K562 (cell line): Measurements from ENCODE around the gene GLRX2. TPM values are rescaled to one million over a fixed set of nuclear protein-coding genes. Genes with fewer than 3 reads are reported as not detected.

Experiments
- ARID4B ChIP-seq: sonication (generic); formaldehyde crosslinking; IDR thresholded peaks from 2 replicates; pipeline ENCODE4 v1.8.0; 2022; ENCODE audit warnings: mild to moderate bottlenecking, missing genetic modification reagents
- DDX20 ChIP-seq: fragments of 450-650 bp; IDR thresholded peaks from 2 replicates; pipeline ENCODE4 v1.6.1; 2016; ENCODE audit warnings: missing genetic modification characterization, low read depth, mild to moderate bottlenecking, missing compliant biosample characterization, moderate library complexity
- NCOA6 ChIP-seq: fragments of 450-650 bp; IDR thresholded peaks from 2 replicates; pipeline ENCODE4 v1.6.1; 2017; ENCODE audit warnings: mild to moderate bottlenecking
- NRF1 ChIP-seq, 2 experiments: fragments of 450-650 bp; IDR thresholded peaks in 1 of 2; conservative IDR thresholded peaks in 1 of 2; 2 replicates each; pipeline ENCODE4 v1.6.1; 2014; ENCODE audit warnings: mild to moderate bottlenecking in 2 of 2
- PHF21A ChIP-seq: fragments of 450-650 bp; IDR thresholded peaks from 2 replicates; pipeline ENCODE4 v1.6.1; 2017; ENCODE audit warnings: low read depth, borderline replicate concordance
- RUNX1 ChIP-seq: sonication (generic); IDR thresholded peaks from 2 replicates; pipeline ENCODE4 v1.6.1; 2016; ENCODE audit warnings: antibody characterized with exemption, low read depth
- ZC3H8 ChIP-seq: fragments of 450-650 bp; IDR thresholded peaks from 2 replicates; pipeline ENCODE4 v1.6.1; 2017
- ZNF134 ChIP-seq: fragments of 250-450 bp; sonication (Bioruptor Pico); conservative IDR thresholded peaks from 2 replicates; pipeline ENCODE4 v1.4.0; 2020
- ZNF431 ChIP-seq: sonication (generic); formaldehyde crosslinking; IDR thresholded peaks from 2 replicates; pipeline ENCODE4 v1.8.0; 2022; ENCODE audit warnings: mild to moderate bottlenecking, missing genetic modification reagents
- ZNF583 ChIP-seq: fragments of 250-450 bp; sonication (Bioruptor Pico); IDR thresholded peaks from 2 replicates; pipeline ENCODE4 v1.4.0; 2020
- ZNF609 ChIP-seq: sonication (generic); formaldehyde crosslinking; IDR thresholded peaks from 2 replicates; pipeline ENCODE4 v1.8.1; 2023; ENCODE audit warnings: missing genetic modification reagents, mild to moderate bottlenecking, borderline replicate concordance
- ZNF76 ChIP-seq: fragments of 250-450 bp; sonication (Bioruptor Pico); IDR thresholded peaks from 2 replicates; pipeline ENCODE4 v1.4.0; 2020; ENCODE audit warnings: mild to moderate bottlenecking, moderate library complexity, borderline replicate concordance
- polyA plus RNA-seq, 8 experiments: library from polyadenylated mRNA; depleted of rRNA in 4 of 8; stranded (reverse) in 5 of 8; unstranded in 3 of 8; fragments of >200 nt; fragmentation: Nextera tagmentation in 2 of 8; fragmentation: Illumina TruSeq in 1 of 8; extraction: Ambion mirVana in 2 of 8; extraction: Trizol in 1 of 8; gene quantifications; 2 replicates each; pipeline versions ENCODE4 v1.2.1 to v1.2.3, GENCODE V29; 2011 to 2014; ENCODE audit warnings: inconsistent platforms in 1 of 8, missing spikeins in 1 of 8
- total RNA-seq, 7 experiments: library from RNA; depleted of rRNA in 6 of 7; stranded (reverse); fragments of >200 nt in 6 of 7; fragmentation: Illumina TruSeq in 2 of 7; extraction: Trizol in 2 of 7; gene quantifications; 2 replicates each; pipeline versions ENCODE4 v1.2.1 to v1.2.3, GENCODE V29; 2011 to 2021; ENCODE audit warnings: low replicate concordance in 1 of 7
- TF ChIP-seq, protein P1 (sequence below): sonication (generic); formaldehyde crosslinking; IDR thresholded peaks from 2 replicates; pipeline ENCODE4 v1.8.0; 2023; ENCODE audit warnings: mild to moderate bottlenecking, missing genetic modification reagents
- TF ChIP-seq, protein P2 (sequence below): fragments of 250-450 bp; sonication (Bioruptor Pico); IDR thresholded peaks from 2 replicates; pipeline ENCODE4 v1.8.0; 2022; ENCODE audit warnings: moderate library complexity, mild to moderate bottlenecking, inconsistent platforms

Gene GLRX2
- total and polyA plus RNA-seq, 9 of the 15 experiments (the other 6 are each of a cell fraction or from before 2014, with no cell fraction given), result 13.3 to 82.6 (median 55.1) TPM

DNA sequence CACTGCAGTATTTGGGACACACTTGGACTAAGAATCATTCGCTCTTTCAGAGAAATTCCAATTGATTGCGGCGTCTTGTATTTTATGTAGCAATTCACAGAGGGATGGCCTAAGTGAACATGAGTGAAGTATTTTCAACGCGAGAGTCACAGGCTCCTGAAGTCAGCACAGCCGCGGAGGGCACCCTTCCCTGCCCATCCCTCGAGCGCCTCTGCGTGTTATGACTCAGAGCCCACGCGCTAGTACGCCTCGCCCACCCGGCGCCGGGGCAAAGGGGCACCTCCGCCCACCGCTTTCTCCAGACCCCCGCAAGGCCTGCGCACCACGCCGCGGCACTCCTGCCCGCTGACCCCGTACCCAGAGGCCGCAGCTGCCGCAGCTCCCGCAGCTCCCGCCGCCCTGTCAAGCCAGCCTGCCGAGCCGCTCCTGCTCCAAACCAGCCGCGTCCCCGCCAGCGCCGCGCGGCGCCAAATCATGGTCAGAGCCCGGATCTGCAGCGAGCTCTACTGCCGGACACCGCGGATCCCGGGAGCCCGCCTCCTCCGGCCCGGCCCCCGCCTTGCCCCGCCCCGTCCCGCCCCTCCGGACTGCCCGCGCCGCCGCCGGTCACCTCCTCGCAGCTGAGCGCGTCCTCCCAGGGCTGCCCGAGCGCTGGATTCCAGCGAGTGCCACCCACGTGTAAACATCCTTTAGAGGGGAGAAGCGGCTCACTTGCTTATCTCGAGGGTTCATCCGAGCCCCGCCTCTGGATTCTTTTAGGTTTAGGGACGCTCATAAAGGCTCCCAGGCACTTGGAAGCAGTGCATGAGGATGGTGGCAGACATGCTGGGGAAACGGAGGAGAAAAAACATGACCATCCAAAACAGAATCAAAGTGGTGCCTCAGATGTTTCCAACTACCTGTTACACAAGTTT lies at the start of gene GLRX2 (continued):
- TF ChIP-seq ZNF609 (CRISPR knock-in tag), result peak; percentile 64; the same call in 1 of the 2 replicates
- TF ChIP-seq NCOA6, result no peak
- TF ChIP-seq, protein P1, sequence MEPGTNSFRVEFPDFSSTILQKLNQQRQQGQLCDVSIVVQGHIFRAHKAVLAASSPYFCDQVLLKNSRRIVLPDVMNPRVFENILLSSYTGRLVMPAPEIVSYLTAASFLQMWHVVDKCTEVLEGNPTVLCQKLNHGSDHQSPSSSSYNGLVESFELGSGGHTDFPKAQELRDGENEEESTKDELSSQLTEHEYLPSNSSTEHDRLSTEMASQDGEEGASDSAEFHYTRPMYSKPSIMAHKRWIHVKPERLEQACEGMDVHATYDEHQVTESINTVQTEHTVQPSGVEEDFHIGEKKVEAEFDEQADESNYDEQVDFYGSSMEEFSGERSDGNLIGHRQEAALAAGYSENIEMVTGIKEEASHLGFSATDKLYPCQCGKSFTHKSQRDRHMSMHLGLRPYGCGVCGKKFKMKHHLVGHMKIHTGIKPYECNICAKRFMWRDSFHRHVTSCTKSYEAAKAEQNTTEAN (CRISPR knock-in tag), result peak; percentile 70; the same call in 1 of the 2 replicates
- no peak for TF ChIP-seq ZC3H8
- TF ChIP-seq ARID4B, result peak; percentile 89
- TF ChIP-seq ZNF583 (CRISPR knock-in tag), result 0 out of 2 replicates have a peak, but pooled peaks have one; percentile 39
- TF ChIP-seq, protein P2, sequence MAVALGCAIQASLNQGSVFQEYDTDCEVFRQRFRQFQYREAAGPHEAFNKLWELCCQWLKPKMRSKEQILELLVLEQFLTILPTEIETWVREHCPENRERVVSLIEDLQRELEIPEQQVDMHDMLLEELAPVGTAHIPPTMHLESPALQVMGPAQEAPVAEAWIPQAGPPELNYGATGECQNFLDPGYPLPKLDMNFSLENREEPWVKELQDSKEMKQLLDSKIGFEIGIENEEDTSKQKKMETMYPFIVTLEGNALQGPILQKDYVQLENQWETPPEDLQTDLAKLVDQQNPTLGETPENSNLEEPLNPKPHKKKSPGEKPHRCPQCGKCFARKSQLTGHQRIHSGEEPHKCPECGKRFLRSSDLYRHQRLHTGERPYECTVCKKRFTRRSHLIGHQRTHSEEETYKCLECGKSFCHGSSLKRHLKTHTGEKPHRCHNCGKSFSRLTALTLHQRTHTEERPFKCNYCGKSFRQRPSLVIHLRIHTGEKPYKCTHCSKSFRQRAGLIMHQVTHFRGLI (CRISPR knock-in tag), result no peak
- TF ChIP-seq DDX20 (tag), result 0 out of 2 replicates have a peak, but pooled peaks have one; percentile 34
- no peak; the same call in 1 of the 2 replicates for TF ChIP-seq ZNF76
- TF ChIP-seq NRF1 (conservative IDR thresholded peaks at IDR 0.05 in 1 of 2, IDR thresholded peaks at IDR 0.05 in 1 of 2), result peak; percentile 80 to 82
- no peak for TF ChIP-seq PHF21A
- no peak for TF ChIP-seq RUNX1
- peak; percentile 3; the same call in 1 of the 2 replicates for TF ChIP-seq ZNF431 (CRISPR knock-in tag)
- no peak for TF ChIP-seq ZNF134
